ENCODE data around the gene SNAPC5. TPM values are rescaled to one million over a fixed set of nuclear protein-coding genes. Genes with fewer than 3 reads are reported as not detected.

SNAPC5 gene
- total and polyA plus RNA-seq, 2 of the 13 experiments (the other 11 are each of a cell fraction or from before 2014, with no cell fraction given): 14.8 to 36.2 TPM

- Histone ChIP-seq H4K20me1 (ENCODE audit: insufficient read depth, low read length) (no peaks in the 10 kb centered on the region), H3K4me2 (ENCODE audit: low read depth, low read length) (no peak overlapping the region), H3K27ac (ENCODE audit: extremely low read length, insufficient read depth, low read length) (no peak overlapping the region), H3K79me2 (ENCODE audit: insufficient read depth, low read length) (no peaks in the 10 kb centered on the region), H3K36me3 (replicated peaks in 1 of 2; ENCODE audit: control insufficient read depth in 1 of 2, insufficient read depth in 2 of 2, low read length in 2 of 2) (peaks cover 23 to 79% of the 10 kb centered on the region in 2 experiments), H3K4me3 (replicated peaks in 1 of 3; ENCODE audit: insufficient read depth in 1 of 3, low read depth in 2 of 3, low read length in 3 of 3) (no peak overlapping the region), H2AFZ (ENCODE audit: low read length) (no peak overlapping the region), H3K9ac (ENCODE audit: insufficient read depth, low read depth, low read length) (no peak overlapping the region), H3K9me3 (ENCODE audit: low read length) (no peaks in the 10 kb centered on the region), H3K27me3 (ENCODE audit: control insufficient read depth in 1 of 2, insufficient read depth in 2 of 2, low read length in 2 of 2) (no peaks in the 10 kb centered on the region), H3K4me1 (ENCODE audit: insufficient read depth, low read length) (no peaks in the 10 kb centered on the region)
- no peak for FAIRE-seq
- 98% methylated on average over 3 of the region's 3 CpGs for WGBS (ENCODE audit: low lambda C conversion rate)
- in situ Hi-C loops (cut with HindIII; ENCODE audit: extremely low pct_ligation_motif_present, low pct_unique_long_range_greater_than_20kb): loop anchor here (25.0 kb wide), 1 partner anchor 100 kb away; the partner anchor contains the start of gene MAP2K1
- ATAC-seq: no peak
- no TSS peak for BruUV-seq (replicated peaks)
- ChIA-PET POLR2A (interaction anchor here (2.0 kb wide), 1 partner anchor 10 kb away, joined by 4 read pairs; no protein-coding TSS in a partner anchor), CTCF (ENCODE audit: low intra/inter-chr PET ratio, low total read pairs) (no interaction called here)
- DNase-seq (ENCODE audit: low spot score): no peak
- intact Hi-C loops (cut with micrococcal nuclease; ENCODE audit: unreplicated experiment): no loop called here
- TF ChIP-seq TCF12 (IDR thresholded peaks at IDR 0.05) (no peak), TCF12 (CRISPR knock-in tag; IDR thresholded peaks at IDR 0.05) (no peak), FOXO1 (CRISPR knock-in tag; IDR thresholded peaks at IDR 0.05) (no peak), ZNF709 (CRISPR knock-in tag; IDR thresholded peaks at IDR 0.05) (no peak), ZNF766 (CRISPR knock-in tag; IDR thresholded peaks at IDR 0.05; ENCODE audit: borderline replicate concordance) (no peak), THAP7 (CRISPR knock-in tag; IDR thresholded peaks at IDR 0.05) (no peak), ZNF644 (CRISPR knock-in tag; IDR thresholded peaks at IDR 0.05; ENCODE audit: low read depth) (no peak), HNF1A (IDR thresholded peaks at IDR 0.05; ENCODE audit: low read depth) (no peak), HNF1A (CRISPR knock-in tag; IDR thresholded peaks at IDR 0.05; ENCODE audit: borderline replicate concordance) (no peak), GATAD1 (CRISPR knock-in tag; IDR thresholded peaks at IDR 0.05) (no peak), ZNF280B (CRISPR knock-in tag; IDR thresholded peaks at IDR 0.05; ENCODE audit: borderline replicate concordance) (no peak), SUZ12 (IDR thresholded peaks at IDR 0.05; ENCODE audit: low read depth, low read length) (no peak), ZNF503 (CRISPR knock-in tag; IDR thresholded peaks at IDR 0.05) (no peak), CCDC6 (CRISPR knock-in tag; IDR thresholded peaks at IDR 0.05) (no peak), RBM22 (optimal IDR thresholded peaks at IDR 0.05; ENCODE audit: low read length) (no peak), AHR (CRISPR knock-in tag; IDR thresholded peaks at IDR 0.05) (no peak), LCORL (IDR thresholded peaks at IDR 0.05) (no peak), LCORL (CRISPR knock-in tag; IDR thresholded peaks at IDR 0.05) (no peak), NFATC3 (CRISPR knock-in tag; IDR thresholded peaks at IDR 0.05) (no peak), NCOA2 (CRISPR knock-in tag; IDR thresholded peaks at IDR 0.05) (no peak)
Measured at GRCh38 chr15:66486887-66487286, 10.7 kb downstream of the SNAPC5 start.

Data from HepG2 (cell line).